HepG2 (cell line): ENCODE measurements around the gene FNDC3B. TPM values are rescaled to one million over a fixed set of nuclear protein-coding genes. Genes with fewer than 3 reads are reported as not detected.
A peak's percentile ranks its signal among the peaks of the same experiment; 100 is the strongest.

Source experiments
- ARNT2 ChIP-seq: sonication (generic); formaldehyde crosslinking; IDR thresholded peaks from 2 replicates; pipeline ENCODE4 v1.8.0; 2022; ENCODE audit warnings: mild to moderate bottlenecking, low read depth, missing genetic modification reagents, moderate library complexity
- ASH2L ChIP-seq: fragments of 300-600, 200-600 bp; sonication (generic); IDR thresholded peaks from 2 replicates; pipeline ENCODE4 v1.7.0; 2017; ENCODE audit warnings: low read depth, mild to moderate bottlenecking, moderate library complexity, mixed read lengths, low read length; ENCODE audit not compliant: insufficient read length
- JDP2 ChIP-seq: sonication (generic); formaldehyde crosslinking; IDR thresholded peaks from 2 replicates; pipeline ENCODE4 v1.8.1; 2022; ENCODE audit warnings: missing genetic modification reagents, borderline replicate concordance
- JUND ChIP-seq: sonication (generic); formaldehyde crosslinking; IDR thresholded peaks from 2 replicates; pipeline ENCODE4 v1.8.0; 2022; ENCODE audit warnings: mild to moderate bottlenecking, missing genetic modification reagents
- KDM1A ChIP-seq: IDR thresholded peaks from 2 replicates; pipeline ENCODE4 v1.6.1; 2016; ENCODE audit warnings: missing compliant biosample characterization
- POLR2A ChIP-seq, 2 experiments: IDR thresholded peaks; 2 replicates each; pipeline ENCODE4 v1.6.1; 2011; ENCODE audit warnings: low read depth in 2 of 2, low read length in 2 of 2, mild to moderate bottlenecking in 1 of 2, moderate library complexity in 1 of 2; ENCODE audit not compliant: insufficient read depth in 1 of 2
- SMARCC2 ChIP-seq: fragments of 450-650 bp; IDR thresholded peaks from 2 replicates; pipeline ENCODE4 v1.6.1; 2017; ENCODE audit warnings: antibody characterized with exemption, mild to moderate bottlenecking
- SMC3 ChIP-seq: IDR thresholded peaks from 2 replicates; pipeline ENCODE4 v1.6.1; 2011; ENCODE audit warnings: low read length, improper control_type of control experiment
- TEAD3 ChIP-seq: optimal IDR thresholded peaks from 2 replicates; pipeline ENCODE3; 2016; ENCODE audit warnings: borderline replicate concordance
- polyA plus RNA-seq, 8 experiments: library from polyadenylated mRNA; depleted of rRNA in 3 of 8; stranded (reverse) in 7 of 8; unstranded in 1 of 8; fragments of >200 nt; fragmentation: Illumina TruSeq in 4 of 8; extraction: Trizol in 4 of 8; gene quantifications; 2 replicates each; pipeline versions ENCODE4 v1.2.1 to v1.2.3, GENCODE V29; 2011 to 2016; ENCODE audit warnings: low read depth in 4 of 8, missing spikeins in 1 of 8, mixed read lengths in 1 of 8; ENCODE audit not compliant: insufficient read depth in 1 of 8
- total RNA-seq, 5 experiments: library from RNA; depleted of rRNA; stranded (reverse); fragments of >200 nt; fragmentation: Illumina TruSeq; extraction: Trizol; gene quantifications; 2 replicates each; pipeline ENCODE4 v1.2.3, GENCODE V29; 2016; ENCODE audit warnings: low read depth in 1 of 5
- TF ChIP-seq, protein P1 (sequence below), 2 experiments: sonication (generic) in 1 of 2; formaldehyde crosslinking in 1 of 2; IDR thresholded peaks; 2 replicates each; pipeline versions ENCODE4 v1.4.0 to v1.6.1; 2018 to 2020; ENCODE audit warnings: missing genetic modification reagents in 2 of 2, borderline replicate concordance in 1 of 2, low read depth in 1 of 2, mild to moderate bottlenecking in 1 of 2, missing biosample characterization in 1 of 2
- TF ChIP-seq, protein P2 (sequence below): sonication (generic); formaldehyde crosslinking; IDR thresholded peaks from 2 replicates; pipeline ENCODE4 v1.5.0; 2020; ENCODE audit warnings: mild to moderate bottlenecking, missing genetic modification reagents, moderate library complexity

The FNDC3B gene
- total and polyA plus RNA-seq, 2 of the 13 experiments (the other 11 are each of a cell fraction or from before 2014, with no cell fraction given): 74.8 to 103 TPM

DNA sequence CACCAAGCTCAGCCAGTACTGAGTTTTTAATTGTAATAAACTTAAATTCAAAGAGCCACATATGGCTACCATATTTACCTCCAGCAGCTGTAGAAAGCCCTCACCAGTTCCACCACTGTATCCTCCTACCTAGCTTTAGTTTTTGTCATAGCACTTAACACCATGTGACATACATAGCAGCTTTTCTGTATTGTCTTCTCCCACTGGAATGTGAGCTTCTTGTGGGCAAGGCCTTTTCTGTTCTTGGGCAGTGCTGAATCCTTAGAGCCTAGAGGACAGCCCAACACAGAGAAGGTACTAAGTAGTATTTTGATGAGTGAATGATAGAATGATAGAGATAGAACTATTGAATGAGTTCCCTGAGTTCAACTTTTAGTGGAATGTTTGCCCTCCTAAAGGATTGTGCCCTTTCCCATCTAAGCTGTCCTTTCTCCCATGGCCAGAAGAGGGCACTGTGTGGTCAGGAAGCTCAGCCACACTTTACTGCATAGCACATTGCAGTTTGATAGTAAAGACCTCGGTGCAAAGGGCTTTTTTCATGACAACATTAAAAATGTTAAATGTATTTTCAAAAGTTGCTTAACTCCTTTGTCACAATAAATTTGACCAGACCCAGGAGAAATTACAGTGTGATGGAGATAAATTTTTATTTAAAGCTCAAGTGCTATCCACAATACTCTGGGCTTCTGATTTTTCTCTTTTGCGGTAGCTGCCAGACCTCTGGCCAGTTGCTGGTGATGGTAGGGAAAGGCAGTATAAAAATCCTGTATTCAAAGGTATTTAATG, 293.1 kb downstream of the FNDC3B start (continued):
- TF ChIP-seq, protein P1, sequence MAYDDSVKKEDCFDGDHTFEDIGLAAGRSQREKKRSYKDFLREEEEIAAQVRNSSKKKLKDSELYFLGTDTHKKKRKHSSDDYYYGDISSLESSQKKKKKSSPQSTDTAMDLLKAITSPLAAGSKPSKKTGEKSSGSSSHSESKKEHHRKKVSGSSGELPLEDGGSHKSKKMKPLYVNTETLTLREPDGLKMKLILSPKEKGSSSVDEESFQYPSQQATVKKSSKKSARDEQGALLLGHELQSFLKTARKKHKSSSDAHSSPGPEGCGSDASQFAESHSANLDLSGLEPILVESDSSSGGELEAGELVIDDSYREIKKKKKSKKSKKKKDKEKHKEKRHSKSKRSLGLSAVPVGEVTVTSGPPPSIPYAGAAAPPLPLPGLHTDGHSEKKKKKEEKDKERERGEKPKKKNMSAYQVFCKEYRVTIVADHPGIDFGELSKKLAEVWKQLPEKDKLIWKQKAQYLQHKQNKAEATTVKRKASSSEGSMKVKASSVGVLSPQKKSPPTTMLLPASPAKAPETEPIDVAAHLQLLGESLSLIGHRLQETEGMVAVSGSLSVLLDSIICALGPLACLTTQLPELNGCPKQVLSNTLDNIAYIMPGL (CRISPR knock-in tag; IDR thresholded peaks at IDR 0.05; ENCODE audit: borderline replicate concordance in 1 of 2, low read depth in 1 of 2): peak in 1 of 2 experiments; percentile 54; a peak in 1 of 4 replicates
- TF ChIP-seq SMARCC2 (no peak), ASH2L (peak; percentile 35), ARNT2 (CRISPR knock-in tag) (no peak), JDP2 (CRISPR knock-in tag) (no peak), TEAD3 (CRISPR knock-in tag) (peak; percentile 48), JUND (CRISPR knock-in tag) (no peak), KDM1A (CRISPR knock-in tag) (no peak), SMC3 (peak; percentile 34; the same call in 1 of the 2 replicates), POLR2A (IDR thresholded peaks at IDR 0.05; ENCODE audit: insufficient read depth in 1 of 2, low read depth in 2 of 2, low read length in 2 of 2) (0 out of 4 replicates have a peak, but pooled peaks of 1 of the 2 experiments have one; percentile 20)
- TF ChIP-seq, protein P2, sequence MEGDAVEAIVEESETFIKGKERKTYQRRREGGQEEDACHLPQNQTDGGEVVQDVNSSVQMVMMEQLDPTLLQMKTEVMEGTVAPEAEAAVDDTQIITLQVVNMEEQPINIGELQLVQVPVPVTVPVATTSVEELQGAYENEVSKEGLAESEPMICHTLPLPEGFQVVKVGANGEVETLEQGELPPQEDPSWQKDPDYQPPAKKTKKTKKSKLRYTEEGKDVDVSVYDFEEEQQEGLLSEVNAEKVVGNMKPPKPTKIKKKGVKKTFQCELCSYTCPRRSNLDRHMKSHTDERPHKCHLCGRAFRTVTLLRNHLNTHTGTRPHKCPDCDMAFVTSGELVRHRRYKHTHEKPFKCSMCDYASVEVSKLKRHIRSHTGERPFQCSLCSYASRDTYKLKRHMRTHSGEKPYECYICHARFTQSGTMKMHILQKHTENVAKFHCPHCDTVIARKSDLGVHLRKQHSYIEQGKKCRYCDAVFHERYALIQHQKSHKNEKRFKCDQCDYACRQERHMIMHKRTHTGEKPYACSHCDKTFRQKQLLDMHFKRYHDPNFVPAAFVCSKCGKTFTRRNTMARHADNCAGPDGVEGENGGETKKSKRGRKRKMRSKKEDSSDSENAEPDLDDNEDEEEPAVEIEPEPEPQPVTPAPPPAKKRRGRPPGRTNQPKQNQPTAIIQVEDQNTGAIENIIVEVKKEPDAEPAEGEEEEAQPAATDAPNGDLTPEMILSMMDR (CRISPR knock-in tag): peak; percentile 84
